ENCODE data around the gene INTS1. TPM values are rescaled to one million over a fixed set of nuclear protein-coding genes. Genes with fewer than 3 reads are reported as not detected.

The INTS1 gene
- total RNA-seq, 4 donors from 2014 or later: 44.3 to 108 (median 78.8) TPM

GRCh38 chr7:1500064-1500807 is 4.0 kb downstream of the INTS1 start:
- in situ Hi-C loops (cut with MboI; ENCODE audit: low sequenced_read_pairs in 4 of 4): no loop called here
- no peak for ATAC-seq
- H3K9me3 ChIP-seq: no peaks in the 10 kb centered on the region
- TF ChIP-seq CTCF (IDR thresholded peaks at IDR 0.05 in 4 of 5, conservative IDR thresholded peaks at IDR 0.05 in 1 of 5) (no peak), POLR2A (IDR thresholded peaks at IDR 0.05) (no peak)
- H3K4me1 ChIP-seq: peaks cover 13 to 21% of the 10 kb centered on the region in 2 donors
- no peak overlapping the region for H3K27ac ChIP-seq
- no peak for DNase-seq
- peaks cover 0 to 66% of the 10 kb centered on the region in 2 donors for H3K36me3 ChIP-seq
- no peaks in the 10 kb centered on the region for H3K27me3 ChIP-seq
- intact Hi-C loops (cut with DNase I; ENCODE audit: low total_unique reads): loop anchor here (5.0 kb wide), 1 partner anchor 43 kb away; the partner anchor contains the start of gene MICALL2
- no peak overlapping the region for H3K4me3 ChIP-seq

GRCh38 chr7:1499367-1500029 is 4.7 kb downstream of the INTS1 start:
- Histone ChIP-seq H3K4me1 (peaks cover 13 to 21% of the 10 kb centered on the region in 2 donors), H3K27me3 (no peaks in the 10 kb centered on the region), H3K4me3 (no peak overlapping the region), H3K36me3 (peaks cover 0 to 71% of the 10 kb centered on the region in 2 donors), H3K9me3 (no peaks in the 10 kb centered on the region), H3K27ac (no peak overlapping the region)
- TF ChIP-seq CTCF (IDR thresholded peaks at IDR 0.05 in 4 of 5, conservative IDR thresholded peaks at IDR 0.05 in 1 of 5) (no peak), POLR2A (IDR thresholded peaks at IDR 0.05) (no peak)
- in situ Hi-C loops (cut with MboI; ENCODE audit: low sequenced_read_pairs in 4 of 4): no loop called here
- intact Hi-C loops (cut with DNase I; ENCODE audit: low total_unique reads): loop anchor here (5.0 kb wide), 1 partner anchor 42 kb away; the partner anchor contains the start of gene MICALL2
- ATAC-seq (no peak), DNase-seq (no peak)

GRCh38 chr7:1498370-1499305 is 5.6 kb downstream of the INTS1 start:
- H3K9me3 ChIP-seq: no peaks in the 10 kb centered on the region
- ATAC-seq: no peak
- H3K4me1 ChIP-seq: peaks cover 12 to 21% of the 10 kb centered on the region in 2 donors
- no peaks in the 10 kb centered on the region for H3K27me3 ChIP-seq
- peaks cover 0 to 79% of the 10 kb centered on the region in 2 donors for H3K36me3 ChIP-seq
- in situ Hi-C loops (cut with MboI; ENCODE audit: low sequenced_read_pairs in 4 of 4): no loop called here
- intact Hi-C loops (cut with DNase I; ENCODE audit: low total_unique reads): no loop called here
- no peak for TF ChIP-seq POLR2A (IDR thresholded peaks at IDR 0.05)
- TF ChIP-seq CTCF (IDR thresholded peaks at IDR 0.05 in 4 of 5, conservative IDR thresholded peaks at IDR 0.05 in 1 of 5): no peak
- no peak for DNase-seq
- H3K4me3 ChIP-seq: no peak overlapping the region
- no peak overlapping the region for H3K27ac ChIP-seq

GRCh38 chr7:1497293-1497927 is 6.8 kb downstream of the INTS1 start:
- H3K4me3 ChIP-seq: no peak overlapping the region
- peaks cover 0 to 10% of the 10 kb centered on the region in 2 donors for H3K4me1 ChIP-seq
- intact Hi-C loops (cut with DNase I; ENCODE audit: low total_unique reads): no loop called here
- no peaks in the 10 kb centered on the region for H3K27me3 ChIP-seq
- peaks cover 0 to 81% of the 10 kb centered on the region in 2 donors for H3K36me3 ChIP-seq
- in situ Hi-C loops (cut with MboI; ENCODE audit: low sequenced_read_pairs in 4 of 4): no loop called here
- H3K27ac ChIP-seq: no peak overlapping the region
- DNase-seq (no peak), ATAC-seq (no peak)
- no peaks in the 10 kb centered on the region for H3K9me3 ChIP-seq
- no peak for TF ChIP-seq POLR2A (IDR thresholded peaks at IDR 0.05)
- TF ChIP-seq CTCF (IDR thresholded peaks at IDR 0.05 in 4 of 5, conservative IDR thresholded peaks at IDR 0.05 in 1 of 5): no peak

All from gastrocnemius medialis (tissue), 4 donors.